Measurements from ENCODE around the gene TFR2. TPM values are rescaled to one million over a fixed set of nuclear protein-coding genes. Genes with fewer than 3 reads are reported as not detected.

Gene TFR2
- total and polyA plus RNA-seq, 2 of the 13 experiments (the other 11 are each of a cell fraction or from before 2014, with no cell fraction given): 36.9 to 64.2 TPM

GRCh38 chr7:100611983-100612729, 29.2 kb downstream of the TFR2 start, which contains the start of gene MOSPD3 (continued):
- no peak for TF ChIP-seq AFF4 (CRISPR knock-in tag; IDR thresholded peaks at IDR 0.05)
- TF ChIP-seq ATF2 (CRISPR knock-in tag; IDR thresholded peaks at IDR 0.05): no peak; the same call in 1 of the 2 replicates
- TF ChIP-seq IRF9 (CRISPR knock-in tag; IDR thresholded peaks at IDR 0.05; ENCODE audit: borderline replicate concordance): no peak
- TF ChIP-seq PHF21A (CRISPR knock-in tag; IDR thresholded peaks at IDR 0.05): no peak
- no peak for TF ChIP-seq BATF2 (CRISPR knock-in tag; IDR thresholded peaks at IDR 0.05)
- no peak for TF ChIP-seq MZF1 (CRISPR knock-in tag; IDR thresholded peaks at IDR 0.05; ENCODE audit: borderline replicate concordance)
- peak in 1 of 2 experiments; percentile 49; a peak in 1 of 4 replicates for TF ChIP-seq KLF16 (CRISPR knock-in tag; IDR thresholded peaks at IDR 0.05)
- TF ChIP-seq EEA1 (CRISPR knock-in tag; IDR thresholded peaks at IDR 0.05; ENCODE audit: borderline replicate concordance): no peak
- no peak for TF ChIP-seq POLR2AphosphoS2 (IDR thresholded peaks at IDR 0.05; ENCODE audit: low read depth, low read length)
- TF ChIP-seq KLF6 (CRISPR knock-in tag; IDR thresholded peaks at IDR 0.05): no peak
- no peak for TF ChIP-seq HNF4G (IDR thresholded peaks at IDR 0.05; ENCODE audit: borderline replicate concordance, low read depth, low read length)
- no peak for TF ChIP-seq HNF4G (CRISPR knock-in tag; IDR thresholded peaks at IDR 0.05; ENCODE audit: borderline replicate concordance, low read depth)
- no peak for TF ChIP-seq NCOA2 (CRISPR knock-in tag; IDR thresholded peaks at IDR 0.05)
- no peak for TF ChIP-seq BCLAF1 (IDR thresholded peaks at IDR 0.05)
- no peak for TF ChIP-seq ELK4 (CRISPR knock-in tag; IDR thresholded peaks at IDR 0.05; ENCODE audit: borderline replicate concordance)
